CD4-positive, alpha-beta T cell treated with Interleukin-17A for 4 hours (primary cell): ENCODE results near the gene SUMF2.
A peak's percentile ranks its signal among the peaks of the same experiment; 100 is the strongest.
"Not testable (repeated sequence)": the region's sequence is repeated elsewhere in the genome, so short reads cannot be mapped to it uniquely, and the experiment has no call there.

ENCODE experiments used
- DNase-seq: peaks from one replicate; pipeline ENCODE4 v3.0.0-alpha.2; 2020; ENCODE audit warnings: mixed read lengths

SUMF2 gene

DNA sequence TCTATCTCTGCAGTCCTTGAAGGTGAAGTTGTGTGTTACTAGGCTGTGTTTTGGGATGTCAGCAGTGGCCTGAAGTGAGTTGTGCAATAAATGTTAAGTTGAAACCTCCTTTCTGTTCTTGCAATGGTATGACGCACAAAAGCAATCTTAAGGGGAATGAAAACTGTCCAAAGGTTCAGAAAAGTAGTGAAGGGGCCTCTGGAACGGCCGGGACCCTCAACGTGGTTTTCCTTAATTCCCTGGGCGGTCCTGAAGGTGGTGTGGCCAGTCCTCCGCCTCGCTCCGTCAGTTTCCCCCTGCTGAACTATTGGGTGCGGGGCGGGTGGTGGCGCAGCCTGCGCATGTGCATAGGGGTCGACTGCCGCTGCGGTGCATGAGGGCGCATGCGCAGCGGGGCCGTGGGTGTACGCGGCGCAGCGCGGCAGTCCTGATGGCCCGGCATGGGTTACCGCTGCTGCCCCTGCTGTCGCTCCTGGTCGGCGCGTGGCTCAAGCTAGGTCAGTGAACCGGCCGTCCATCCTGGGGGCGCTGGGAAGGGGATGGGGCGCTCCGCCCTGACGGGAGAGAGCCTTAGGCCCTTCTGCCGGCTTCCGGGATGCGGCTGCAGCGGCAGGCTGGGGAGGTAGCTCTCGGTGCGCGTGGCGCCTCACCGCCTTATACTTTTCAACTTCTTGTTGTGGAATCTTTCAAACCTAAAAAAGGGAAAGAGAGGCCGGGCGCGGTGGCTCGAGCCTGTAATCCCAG, at the start of gene SUMF2:
Gene SUMF2 (plus strand): TSS at position 405 of the 744 bp plus-strand sequence. CDS start 26 bp downstream, at position 431.
- DNase-seq = peak; percentile 94

GRCh38 chr7:56017015-56017414, 47.1 kb upstream of the SUMF2 start:
- DNase-seq = not testable (repeated sequence)

- no peak for DNase-seq
These were observed 44.6 kb upstream of the SUMF2 start for GRCh38 chr7:56019501-56019900.

DNA sequence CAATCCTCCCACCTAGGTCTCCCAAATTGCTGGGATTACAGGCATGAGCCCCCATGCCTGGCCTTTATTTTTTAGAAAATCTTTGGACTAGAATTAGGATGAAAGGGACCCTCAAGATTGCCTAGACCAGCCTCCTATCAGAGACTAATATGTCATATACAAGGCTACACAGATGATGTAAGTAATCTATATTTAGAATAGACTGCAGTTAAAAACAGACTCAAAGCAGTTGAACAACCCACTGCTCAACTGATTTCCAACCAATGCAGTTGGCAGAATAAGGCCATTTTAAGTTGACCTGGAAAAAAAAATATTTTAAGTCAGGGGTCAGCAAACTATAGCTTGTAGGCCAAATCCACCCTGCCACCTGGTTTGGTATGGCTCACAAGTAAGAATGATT, 40.6 kb upstream of the SUMF2 start:
- DNase-seq = no peak

DNA sequence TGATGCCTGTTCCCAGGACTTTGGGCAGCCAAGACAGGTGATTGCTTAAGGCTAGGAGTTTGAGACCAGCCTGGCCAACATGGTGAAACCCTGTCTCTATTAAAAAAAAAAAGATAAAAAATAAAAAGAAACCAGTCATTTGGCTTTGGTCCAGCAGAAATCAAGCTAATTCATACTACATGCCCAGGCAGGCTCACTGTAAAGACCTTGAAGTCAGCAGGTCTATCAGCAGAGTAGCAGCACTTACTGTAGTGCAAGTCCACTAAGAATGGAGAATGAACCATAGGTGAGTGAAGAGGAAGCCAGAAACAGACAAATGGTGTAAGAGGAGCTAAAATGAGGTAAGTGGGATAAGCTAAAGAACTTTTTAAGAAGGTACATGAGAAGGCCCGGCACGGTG, 37.5 kb upstream of the SUMF2 start:
- no peak for DNase-seq

GRCh38 chr7:56028942-56029630, 35.0 kb upstream of the SUMF2 start:
- no peak for DNase-seq

DNA sequence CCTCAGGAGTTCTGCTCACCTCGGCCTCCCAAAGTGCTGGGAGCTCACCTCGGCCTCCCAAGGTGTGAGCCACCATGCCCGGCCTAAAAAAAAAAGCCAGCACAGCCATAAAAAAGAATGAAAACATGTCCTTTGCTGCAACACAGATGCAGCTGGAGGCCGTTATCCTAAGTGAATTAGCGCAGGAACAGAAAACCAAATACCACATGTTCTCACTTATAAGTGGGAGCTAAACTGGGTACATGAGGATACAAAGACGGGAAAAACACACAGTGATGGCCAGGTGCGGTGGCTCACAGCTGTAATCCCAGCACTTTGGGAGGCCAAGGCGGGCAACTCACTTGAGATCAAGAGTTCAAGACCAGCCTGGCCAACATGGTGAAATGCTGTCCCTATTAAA, 33.7 kb upstream of the SUMF2 start:
- no peak for DNase-seq

GRCh38 chr7:56031556-56031955, 32.5 kb upstream of the SUMF2 start:
- not testable (repeated sequence) for DNase-seq

DNA sequence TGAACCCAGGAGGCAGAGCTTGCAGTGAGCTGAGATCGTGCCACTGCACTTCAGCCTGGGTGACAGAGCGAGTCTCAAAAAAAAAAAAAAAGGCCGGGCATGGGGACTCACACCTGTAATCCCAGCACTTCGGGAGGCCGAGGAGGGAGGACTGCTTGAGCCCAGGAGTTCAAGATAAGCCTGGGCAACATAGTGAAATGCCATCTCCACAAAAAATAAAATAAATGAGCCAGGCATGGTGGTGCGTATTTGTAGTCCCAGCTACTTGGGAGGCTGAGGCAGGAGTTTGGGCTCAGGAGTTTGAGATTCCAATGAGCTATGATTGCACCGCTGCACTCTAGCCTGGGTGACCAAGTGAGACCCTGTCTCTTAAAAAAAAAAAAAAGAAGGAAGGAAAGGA, 31.5 kb upstream of the SUMF2 start:
- not testable (repeated sequence) for DNase-seq

- peak; percentile 90 for DNase-seq
These were observed 30.2 kb upstream of the SUMF2 start for GRCh38 chr7:56033671-56034432.

- DNase-seq = no peak
These were observed 23.4 kb upstream of the SUMF2 start for GRCh38 chr7:56040730-56041129.

DNA sequence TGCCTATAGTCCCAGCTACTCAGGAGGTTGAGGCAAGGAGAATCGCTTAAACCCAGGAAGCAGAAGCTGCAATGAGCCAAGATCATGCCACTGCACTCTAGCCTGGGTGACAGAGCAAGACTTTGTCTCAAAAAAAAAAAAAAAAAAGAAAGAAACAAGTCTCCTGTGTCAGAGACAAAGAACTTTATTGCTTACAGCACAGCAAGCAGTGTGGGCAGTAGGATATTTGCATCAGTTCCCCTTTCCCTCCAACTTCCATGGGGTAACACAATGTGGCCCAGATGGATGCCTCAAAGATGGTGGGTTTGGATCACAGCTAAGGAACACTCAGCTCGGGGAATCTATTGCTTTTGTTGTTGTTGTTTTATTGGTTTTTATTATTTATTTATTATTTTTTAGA, 18.3 kb upstream of the SUMF2 start:
- not testable (repeated sequence) for DNase-seq

DNA sequence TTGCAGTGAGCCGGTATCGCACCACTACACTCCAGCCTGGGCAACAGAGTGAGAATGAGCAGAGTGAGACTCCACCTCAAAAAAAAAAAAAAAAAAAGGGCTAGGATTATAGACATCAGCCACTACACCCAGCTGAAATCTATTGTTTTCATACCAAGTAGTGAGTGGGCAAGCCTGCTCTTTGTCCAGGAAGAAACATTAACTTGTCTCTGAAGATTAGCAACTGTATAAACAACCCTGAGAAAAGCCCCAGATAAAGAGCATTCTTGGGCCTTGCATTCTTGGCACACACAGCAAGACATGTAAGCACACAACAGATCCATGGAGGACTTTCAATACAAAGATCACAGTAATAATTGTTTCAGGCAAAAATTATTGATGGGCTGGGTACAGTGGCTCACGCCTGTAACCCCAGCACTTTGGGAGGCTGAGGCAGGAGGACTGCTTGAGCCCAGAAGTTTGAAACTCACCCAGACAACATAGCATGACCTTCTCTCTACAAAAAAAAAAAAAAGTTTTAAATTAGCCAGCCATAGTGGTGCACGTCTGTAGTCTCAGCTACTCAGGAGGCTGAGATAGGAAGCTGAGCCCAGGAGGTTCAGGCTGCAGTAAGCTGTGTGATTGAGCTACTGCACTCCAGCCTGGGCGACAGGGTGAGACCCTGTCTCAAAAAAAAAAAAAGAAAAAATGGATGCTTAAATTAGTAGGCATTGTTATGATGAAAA, 17.2 kb upstream of the SUMF2 start:
- no peak for DNase-seq

- DNase-seq = not testable (repeated sequence)
These were observed 16.5 kb upstream of the SUMF2 start for GRCh38 chr7:56047446-56048116.

DNA sequence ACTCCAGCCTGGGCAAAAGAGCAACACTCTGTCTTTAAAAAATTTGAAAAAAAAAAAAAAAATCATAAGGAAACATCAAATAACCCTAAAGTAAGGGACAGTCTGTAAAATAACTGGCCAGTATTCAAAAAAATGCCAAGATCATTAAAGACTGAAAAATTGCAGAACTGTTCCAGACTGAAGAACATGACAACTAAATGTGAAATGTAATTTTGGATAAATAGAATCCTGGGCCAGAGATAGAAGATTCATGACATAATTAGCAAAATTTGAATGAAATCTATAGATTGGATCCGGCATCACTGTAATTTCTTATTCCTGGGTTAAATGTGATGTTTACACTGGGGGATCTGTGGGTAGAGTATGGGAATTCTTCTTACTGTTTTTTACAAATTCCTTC, 15.8 kb upstream of the SUMF2 start:
- DNase-seq = no peak

DNA sequence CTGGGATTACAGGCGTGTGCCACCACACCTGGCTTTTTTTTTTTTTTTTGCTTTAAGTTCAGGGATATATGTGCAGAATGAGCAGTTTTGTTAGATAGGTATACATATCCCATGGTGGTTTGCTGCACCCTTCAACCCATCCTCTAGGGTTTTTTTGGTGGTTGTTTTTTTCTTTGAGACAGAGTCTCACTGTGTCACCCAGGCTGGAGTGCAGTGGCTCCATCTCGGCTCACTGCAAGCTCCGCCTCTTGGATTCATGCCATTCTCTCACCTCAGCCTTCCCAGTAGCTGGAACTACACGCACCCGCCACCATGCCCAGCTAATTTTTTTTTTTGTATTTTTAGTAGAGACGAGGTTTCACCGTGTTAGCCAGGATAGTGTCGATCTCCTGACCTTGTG, 15.3 kb upstream of the SUMF2 start:
- not testable (repeated sequence) for DNase-seq

- DNase-seq = no peak
These were observed 13.1 kb upstream of the SUMF2 start for GRCh38 chr7:56051053-56051338.

DNA sequence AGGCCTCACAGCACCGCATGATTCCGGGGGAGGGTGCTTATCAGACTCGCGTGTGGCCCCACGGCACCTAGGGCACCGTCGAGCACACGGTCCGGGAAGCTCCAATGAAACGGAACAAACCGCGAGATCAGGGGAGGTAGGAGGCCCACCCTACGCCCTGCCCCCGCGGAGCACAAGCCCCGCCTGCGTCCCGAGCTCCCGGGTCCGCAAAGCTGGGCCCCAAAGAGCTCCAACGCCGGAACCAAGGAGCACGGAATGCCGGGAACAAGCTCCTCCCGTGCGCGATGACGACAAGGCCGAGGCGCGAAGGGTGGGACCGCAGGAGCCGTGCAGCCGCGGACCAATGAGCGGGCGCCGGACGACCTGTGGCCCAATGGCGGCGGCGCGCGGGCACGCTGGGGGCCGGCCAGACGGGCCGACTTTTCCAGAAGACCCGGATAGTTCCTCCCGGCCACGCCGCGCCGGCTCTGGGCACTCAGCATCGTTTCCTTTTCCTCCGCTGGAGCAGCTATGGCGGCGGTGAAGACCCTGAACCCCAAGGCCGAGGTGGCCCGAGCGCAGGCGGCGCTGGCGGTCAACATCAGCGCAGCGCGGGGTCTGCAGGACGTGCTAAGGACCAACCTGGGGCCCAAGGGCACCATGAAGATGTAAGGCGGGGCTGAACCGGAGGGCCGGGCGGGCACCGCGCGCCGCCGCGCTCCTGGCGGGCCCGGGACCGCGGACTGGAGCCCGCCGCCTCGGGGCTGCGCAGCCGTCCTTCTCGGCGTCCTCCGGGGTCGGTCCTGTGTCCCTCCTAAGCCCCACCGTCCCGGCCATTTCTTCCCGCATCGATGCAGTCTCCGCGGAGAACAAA, 12.5 kb upstream of the SUMF2 start, which contains the start of the genes CCT6A and PSPH:
Gene CCT6A (plus strand): TSS at position 427 of the 853 bp plus-strand sequence. CDS start 84 bp downstream, at position 511.
Gene PSPH (minus strand): TSS at position 106 of the 853 bp plus-strand sequence. CDS start 30,232 bp downstream, outside the sequence.
- peak; percentile 92 for DNase-seq

DNA sequence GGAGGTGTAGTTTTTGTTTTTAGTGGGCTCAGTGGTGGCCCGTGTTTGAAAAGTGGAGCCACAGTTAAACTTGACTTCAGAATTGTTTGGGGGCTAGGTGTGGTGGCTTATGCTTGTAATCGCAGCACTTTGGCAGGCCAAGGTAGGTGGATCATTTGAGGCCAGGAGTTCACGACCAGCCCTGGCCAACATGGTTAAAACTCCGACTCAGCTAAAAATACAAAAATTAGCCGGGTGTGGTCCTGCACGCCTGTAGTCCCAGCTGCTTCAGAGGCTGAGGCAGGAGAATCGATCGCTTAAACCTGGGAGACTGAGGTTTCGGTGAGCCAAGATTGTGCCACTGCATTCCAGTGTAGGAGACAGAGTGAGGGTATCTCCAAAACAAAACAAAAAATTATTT, 10.7 kb upstream of the SUMF2 start:
- no peak for DNase-seq

- no peak for DNase-seq
These were observed 10.1 kb upstream of the SUMF2 start for GRCh38 chr7:56053993-56054392.

- no peak for DNase-seq
These were observed 1.7 kb upstream of the SUMF2 start for GRCh38 chr7:56062382-56062781.
